Prostate gland (tissue), 2 donors: ENCODE results near the gene GCNT3.

Experiments
- POLR2AphosphoS5 ChIP-seq: sonication (generic); formaldehyde crosslinking; IDR thresholded peaks from one replicate; pipeline ENCODE4 v1.6.1; 2017; ENCODE audit warnings: antibody characterized with exemption
- TF ChIP-seq, protein P1 (sequence below), 4 experiments: fragments of 200-600 bp in 2 of 4; fragments of 450-650 bp in 2 of 4; sonication (generic) in 2 of 4; IDR thresholded peaks; 1 replicate in 3 of 4; 2 replicates in 1 of 4; pipeline ENCODE4 v1.5.1; 2016 to 2019; ENCODE audit warnings: antibody characterized with exemption in 4 of 4, mild to moderate bottlenecking in 2 of 4, moderate library complexity in 2 of 4

DNA sequence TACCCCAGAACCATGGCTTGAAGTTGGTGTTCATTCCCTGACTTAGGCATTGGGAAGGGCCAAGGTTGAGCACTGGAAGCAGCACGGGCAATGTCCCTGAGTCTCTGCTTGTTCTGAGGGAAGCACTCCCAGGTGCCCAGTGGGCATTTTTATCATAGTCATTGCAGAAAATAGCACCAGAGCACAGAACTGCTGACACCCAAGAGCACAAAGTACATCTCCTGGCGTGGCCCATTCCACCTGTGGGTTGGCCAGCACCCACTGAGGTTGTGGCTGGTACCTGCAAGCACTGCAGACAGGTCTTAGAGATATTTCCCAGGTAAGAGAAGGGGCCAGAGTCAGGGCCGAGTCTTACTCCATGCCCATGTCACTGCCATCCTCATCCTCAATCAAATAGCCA is 28.5 kb upstream of the GCNT3 start:
- no peak for TF ChIP-seq POLR2AphosphoS5
- TF ChIP-seq, protein P1, sequence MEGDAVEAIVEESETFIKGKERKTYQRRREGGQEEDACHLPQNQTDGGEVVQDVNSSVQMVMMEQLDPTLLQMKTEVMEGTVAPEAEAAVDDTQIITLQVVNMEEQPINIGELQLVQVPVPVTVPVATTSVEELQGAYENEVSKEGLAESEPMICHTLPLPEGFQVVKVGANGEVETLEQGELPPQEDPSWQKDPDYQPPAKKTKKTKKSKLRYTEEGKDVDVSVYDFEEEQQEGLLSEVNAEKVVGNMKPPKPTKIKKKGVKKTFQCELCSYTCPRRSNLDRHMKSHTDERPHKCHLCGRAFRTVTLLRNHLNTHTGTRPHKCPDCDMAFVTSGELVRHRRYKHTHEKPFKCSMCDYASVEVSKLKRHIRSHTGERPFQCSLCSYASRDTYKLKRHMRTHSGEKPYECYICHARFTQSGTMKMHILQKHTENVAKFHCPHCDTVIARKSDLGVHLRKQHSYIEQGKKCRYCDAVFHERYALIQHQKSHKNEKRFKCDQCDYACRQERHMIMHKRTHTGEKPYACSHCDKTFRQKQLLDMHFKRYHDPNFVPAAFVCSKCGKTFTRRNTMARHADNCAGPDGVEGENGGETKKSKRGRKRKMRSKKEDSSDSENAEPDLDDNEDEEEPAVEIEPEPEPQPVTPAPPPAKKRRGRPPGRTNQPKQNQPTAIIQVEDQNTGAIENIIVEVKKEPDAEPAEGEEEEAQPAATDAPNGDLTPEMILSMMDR (IDR thresholded peaks at IDR 0.05) = no peak
